Kidney tubule cell (primary cell): ENCODE measurements around the gene SPRY1.

ENCODE experiments used
- DNase-seq: peaks from one replicate; pipeline ENCODE4 v3.0.0-alpha.2; 2018; ENCODE audit warnings: low spot score

The SPRY1 gene

GRCh38 chr4:123380728-123381716 is 15.6 kb upstream of the SPRY1 start:
- no peak for DNase-seq

GRCh38 chr4:123381996-123382395 is 14.6 kb upstream of the SPRY1 start:
- DNase-seq = peak; percentile 35

DNA sequence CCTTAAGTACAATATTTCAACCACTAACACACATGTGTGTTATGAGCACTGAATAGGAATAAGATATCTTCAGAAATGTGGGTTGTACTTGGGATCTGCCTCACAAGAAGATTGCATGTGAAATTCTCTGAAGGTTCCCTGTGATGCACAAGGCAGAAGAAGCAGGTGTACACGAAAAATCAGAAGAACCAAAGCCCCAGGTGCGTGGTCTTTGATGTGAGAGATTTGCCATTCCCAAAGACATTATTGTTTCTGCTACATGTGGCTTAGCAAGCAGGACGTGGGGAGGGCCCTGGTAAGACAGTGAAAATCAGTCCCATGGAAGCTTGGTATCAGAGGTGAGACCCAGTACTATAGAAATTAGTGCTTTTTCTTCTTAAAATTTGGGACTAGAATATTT is 13.0 kb upstream of the SPRY1 start:
- DNase-seq = no peak

DNA sequence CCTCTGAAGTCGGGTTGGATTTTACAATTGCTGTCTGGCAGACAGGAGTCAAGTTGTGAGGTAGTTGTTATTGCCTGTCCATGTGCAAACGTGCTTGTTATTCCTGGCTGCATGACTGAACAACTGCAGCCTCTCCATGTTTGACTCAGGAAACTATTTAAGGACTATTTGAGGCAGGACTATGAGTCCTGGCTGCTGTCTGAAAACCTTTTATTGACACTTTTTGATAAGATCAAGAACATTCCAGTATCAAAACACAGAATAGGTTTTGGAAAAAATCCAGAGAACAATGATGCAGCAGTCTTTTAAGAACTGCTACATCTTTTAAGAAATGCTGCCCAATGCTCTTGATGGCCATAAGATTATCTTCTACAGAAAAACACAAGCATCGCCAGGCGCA is 10.0 kb upstream of the SPRY1 start:
- peak; percentile 30 for DNase-seq

GRCh38 chr4:123390846-123391456 is 5.6 kb upstream of the SPRY1 start:
- DNase-seq = peak; percentile 35

DNA sequence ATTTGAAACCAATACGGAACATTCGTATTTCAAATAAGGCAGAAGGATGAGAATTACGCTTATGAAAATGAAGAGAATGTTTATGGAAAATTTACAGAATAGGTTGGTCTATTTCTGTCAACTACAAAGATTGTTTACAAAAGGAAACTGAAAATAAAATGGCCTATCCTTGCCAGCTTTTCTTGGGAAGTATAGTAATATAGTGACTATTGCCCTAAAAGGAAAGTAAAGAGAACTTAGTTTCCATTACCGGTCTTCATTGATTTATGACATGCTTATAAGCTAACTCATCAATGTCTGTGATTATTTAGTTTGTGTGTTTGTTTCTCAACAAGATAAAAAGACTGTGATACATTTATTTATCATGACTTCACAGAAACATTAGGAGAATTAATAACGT is 2.9 kb upstream of the SPRY1 start:
- no peak for DNase-seq

DNA sequence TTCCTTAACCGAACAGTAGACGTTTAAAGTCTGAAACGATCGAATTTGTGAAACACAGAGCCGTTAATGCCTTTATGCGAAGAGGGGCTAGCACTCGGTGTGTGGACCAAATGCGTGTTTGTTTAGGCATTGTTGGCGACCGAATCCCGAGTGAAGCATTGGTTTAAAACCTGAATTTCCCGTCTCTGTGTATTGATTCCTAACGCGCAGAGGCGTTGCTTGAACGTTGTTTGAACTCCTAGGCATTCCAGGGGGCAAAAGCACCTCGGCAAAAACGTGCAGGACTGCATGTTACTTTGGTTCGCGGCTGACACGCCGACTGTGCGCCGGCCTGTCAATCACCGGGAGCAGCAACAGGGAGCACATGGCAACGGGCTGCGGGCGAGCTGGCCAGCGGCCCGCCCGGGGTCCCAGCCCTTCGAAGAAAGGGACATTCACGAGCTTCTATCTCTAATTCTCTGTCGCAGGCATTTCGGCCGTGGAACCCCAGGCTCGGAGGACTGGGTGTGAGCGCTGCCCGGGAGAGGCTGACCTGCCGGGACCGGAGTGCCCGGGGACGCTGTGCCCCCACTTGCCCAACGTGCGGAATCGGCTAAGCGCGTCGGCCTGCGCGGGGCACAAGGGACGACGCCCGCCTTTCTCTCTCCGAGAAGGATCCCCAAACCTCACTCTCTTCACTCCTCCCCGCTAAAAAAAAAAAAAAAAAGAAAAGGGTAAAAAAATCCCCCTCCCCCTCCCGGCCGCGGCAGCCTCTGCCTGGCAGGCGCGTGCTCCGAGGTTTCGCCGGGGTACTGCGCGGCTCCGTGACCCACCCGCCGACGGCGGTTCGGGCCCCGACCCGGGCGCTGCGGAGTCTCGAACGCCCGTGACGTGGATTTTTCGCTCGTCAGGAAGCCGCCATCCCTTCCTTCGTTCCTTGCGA is 810 bp downstream of the SPRY1 start:
- DNase-seq = peak; percentile 75

- DNase-seq = peak; percentile 78
Measured at GRCh38 chr4:123398066-123398852, 1.7 kb downstream of the SPRY1 start.

GRCh38 chr4:123398853-123399626 is 2.4 kb downstream of the SPRY1 start:
- DNase-seq = peak; percentile 78

- DNase-seq = peak; percentile 41
Measured at GRCh38 chr4:123399627-123400358, 3.2 kb downstream of the SPRY1 start.

- DNase-seq = no peak
Measured at GRCh38 chr4:123401271-123402120, 4.9 kb downstream of the SPRY1 start.

- no peak for DNase-seq
Measured at GRCh38 chr4:123402121-123402465, 5.5 kb downstream of the SPRY1 start.

- no peak for DNase-seq
Measured at GRCh38 chr4:123403080-123403604, 6.5 kb downstream of the SPRY1 start.

- no peak for DNase-seq
Measured at GRCh38 chr4:123404533-123404932, 7.9 kb downstream of the SPRY1 start.

- DNase-seq = no peak
Measured at GRCh38 chr4:123405267-123405865, 8.8 kb downstream of the SPRY1 start.

DNA sequence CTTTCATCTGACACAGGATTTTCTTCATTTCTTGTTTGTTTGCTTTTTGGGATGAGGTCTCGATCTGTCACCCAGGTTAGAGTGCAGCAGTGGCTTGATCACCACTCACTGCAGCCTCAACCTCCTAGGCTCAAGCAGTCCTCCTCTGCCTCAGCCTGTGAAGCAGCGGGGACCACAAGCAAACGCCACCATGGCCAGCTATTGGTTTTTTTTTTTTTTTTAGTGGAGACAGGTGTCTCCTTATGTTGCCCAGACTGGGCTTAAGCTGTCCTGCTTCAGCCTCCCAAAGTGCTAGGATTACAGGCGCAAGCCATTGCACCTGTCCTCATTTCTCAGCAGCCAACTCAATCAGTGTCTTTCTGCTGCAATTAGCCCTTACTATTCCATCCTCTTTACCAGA is 10.3 kb downstream of the SPRY1 start:
- no peak for DNase-seq

DNA sequence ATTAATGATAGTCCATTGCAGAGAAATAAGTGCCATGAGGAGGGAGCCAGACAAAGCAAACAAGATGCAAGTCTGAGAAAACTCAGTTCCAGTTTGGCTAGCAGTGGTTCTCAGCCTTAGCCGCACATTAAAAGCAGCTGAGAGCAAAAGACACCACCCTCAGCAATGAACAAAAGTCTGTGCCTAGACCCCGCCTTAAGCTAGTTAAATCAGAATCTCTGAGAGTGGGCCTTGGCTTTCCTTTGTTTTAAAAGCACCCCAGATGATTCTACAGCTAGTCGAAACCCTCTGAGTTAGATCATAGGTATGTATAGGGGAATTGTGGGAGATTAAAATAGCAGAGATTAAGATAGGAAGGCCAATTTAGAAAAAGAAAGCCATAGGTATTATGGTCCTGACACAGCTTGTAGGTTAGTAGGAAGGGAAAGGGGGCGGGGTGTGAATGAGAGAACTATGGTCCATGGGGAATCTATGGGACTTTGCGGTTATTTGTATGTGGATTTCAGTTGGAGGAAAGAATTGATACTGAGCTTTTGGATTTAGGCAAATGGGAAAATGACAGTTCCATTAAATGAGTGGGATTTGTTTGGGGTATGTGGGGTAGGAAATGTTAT is 12.0 kb downstream of the SPRY1 start:
- DNase-seq = no peak

DNA sequence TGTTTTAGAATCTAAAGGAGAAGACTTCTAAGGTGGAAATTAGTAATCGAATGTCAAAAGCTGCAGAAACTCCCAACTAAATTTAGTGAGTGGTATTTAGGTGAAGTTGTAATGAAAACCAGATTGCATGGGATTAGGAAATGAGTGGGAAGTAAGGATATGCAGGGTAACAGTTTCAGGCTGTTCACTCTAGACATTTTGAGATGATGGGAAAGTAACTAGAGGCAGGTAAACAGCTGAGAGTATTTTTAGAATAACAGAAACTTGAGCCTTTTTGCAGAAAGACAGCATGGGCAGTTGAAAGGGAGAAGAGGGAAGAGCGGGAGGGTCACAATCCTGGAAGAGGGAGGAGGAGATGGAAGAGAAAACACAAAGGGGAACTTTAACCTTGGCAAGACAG is 12.7 kb downstream of the SPRY1 start:
- no peak for DNase-seq
